BLaER1 treated with 17β-estradiol and CSF1 and Interleukin-3, amounts not matched to agents 10 nM and 100 nM (cell line): ENCODE measurements around the gene STIMATE.
A peak's percentile ranks its signal among the peaks of the same experiment; 100 is the strongest.

ENCODE experiments used
- H3K27ac ChIP-seq, 11 experiments: shearing (Covaris generic); formaldehyde crosslinking; 2 replicates each; pipeline ENCODE4 v1.8.1; 2022
- H3K27me3 ChIP-seq, 11 experiments: shearing (Covaris generic); formaldehyde crosslinking; 2 replicates each; pipeline ENCODE4 v1.8.1; 2022
- H3K36me3 ChIP-seq, 11 experiments: shearing (Covaris generic); formaldehyde crosslinking; 2 replicates each; pipeline ENCODE4 v1.8.1; 2022
- H3K4me1 ChIP-seq, 10 experiments: shearing (Covaris generic); formaldehyde crosslinking; 2 replicates each; pipeline ENCODE4 v1.8.1; 2022
- H3K4me2 ChIP-seq, 11 experiments: shearing (Covaris generic); formaldehyde crosslinking; 2 replicates each; pipeline ENCODE4 v1.8.1; 2022
- H3K4me3 ChIP-seq, 10 experiments: shearing (Covaris generic); formaldehyde crosslinking; 2 replicates each; pipeline ENCODE4 v1.8.1; 2022
- H3K9ac ChIP-seq, 11 experiments: shearing (Covaris generic); formaldehyde crosslinking; 2 replicates each; pipeline ENCODE4 v1.8.1; 2022
- H3K9me3 ChIP-seq, 11 experiments: shearing (Covaris generic); formaldehyde crosslinking; replicated peaks in 1 of 11; 2 replicates each; pipeline ENCODE4 v1.8.1; 2022
- H4K20me1 ChIP-seq, 11 experiments: shearing (Covaris generic); formaldehyde crosslinking; 2 replicates each; pipeline ENCODE4 v1.8.1; 2022
- Cebpa-rat ChIP-seq, 11 experiments: shearing (Covaris generic); IDR thresholded peaks; 2 replicates each; pipeline ENCODE4 v1.8.1; 2022

STIMATE gene

GRCh38 chr3:52856666-52857065 is 40.7 kb downstream of the STIMATE start:
- H3K27me3 ChIP-seq = no peaks in the 10 kb centered on the region
- no peaks in the 10 kb centered on the region for H3K9me3 ChIP-seq
- no peak for TF ChIP-seq Cebpa-rat (IDR thresholded peaks at IDR 0.05)
- no peak overlapping the region for H3K4me3 ChIP-seq
- peaks cover 0 to 4% (median 0%) of the 10 kb centered on the region in 10 experiments; a peak in 2 of 20 replicates for H3K4me1 ChIP-seq
- H3K27ac ChIP-seq = no peak overlapping the region
- peaks cover 0 to 43% (median 27%) of the 10 kb centered on the region in 11 experiments; a peak in 11 of 22 replicates for H4K20me1 ChIP-seq
- no peak overlapping the region for H3K9ac ChIP-seq
- H3K36me3 ChIP-seq = peaks cover 9 to 55% (median 29%) of the 10 kb centered on the region in 11 experiments
- no peak overlapping the region for H3K4me2 ChIP-seq

GRCh38 chr3:52854013-52854412 is 43.3 kb downstream of the STIMATE start:
- H3K27me3 ChIP-seq = no peaks in the 10 kb centered on the region
- H3K4me1 ChIP-seq = peaks cover 5 to 28% (median 23%) of the 10 kb centered on the region in 10 experiments
- no peak overlapping the region for H3K27ac ChIP-seq
- TF ChIP-seq Cebpa-rat (IDR thresholded peaks at IDR 0.05) = no peak
- peaks cover 14 to 63% (median 36%) of the 10 kb centered on the region in 11 experiments for H3K36me3 ChIP-seq
- peak overlapping the region in 1 of 11 experiments; percentile 19; a peak in 1 of 22 replicates for H3K9ac ChIP-seq
- H3K4me2 ChIP-seq = no peak overlapping the region
- no peak overlapping the region for H3K4me3 ChIP-seq
- H3K9me3 ChIP-seq = no peaks in the 10 kb centered on the region
- peaks cover 0 to 22% (median 8%) of the 10 kb centered on the region in 11 experiments; a peak in 6 of 22 replicates for H4K20me1 ChIP-seq

- Histone ChIP-seq H3K27ac (no peak overlapping the region), H4K20me1 (peaks cover 0 to 14% (median 6%) of the 10 kb centered on the region in 11 experiments; a peak in 5 of 22 replicates), H3K9me3 (no peaks in the 10 kb centered on the region), H3K36me3 (peaks cover 14 to 78% (median 44%) of the 10 kb centered on the region in 11 experiments), H3K27me3 (no peaks in the 10 kb centered on the region), H3K4me1 (peaks cover 16 to 44% (median 39%) of the 10 kb centered on the region in 10 experiments), H3K4me2 (no peak overlapping the region), H3K4me3 (no peak overlapping the region), H3K9ac (no peak overlapping the region; a peak in 1 of 22 replicates)
- no peak for TF ChIP-seq Cebpa-rat (IDR thresholded peaks at IDR 0.05)
Measured at GRCh38 chr3:52852419-52852818, 44.9 kb downstream of the STIMATE start.

GRCh38 chr3:52851348-52851747 is 46.0 kb downstream of the STIMATE start:
- TF ChIP-seq Cebpa-rat (IDR thresholded peaks at IDR 0.05) = no peak
- Histone ChIP-seq H3K36me3 (peaks cover 14 to 78% (median 44%) of the 10 kb centered on the region in 11 experiments), H3K9me3 (no peaks in the 10 kb centered on the region), H3K9ac (peak overlapping the region in 6 of 11 experiments; percentile 10 to 57 (median 50); a peak in 11 of 22 replicates), H3K27me3 (no peaks in the 10 kb centered on the region), H3K4me3 (no peak overlapping the region), H4K20me1 (peaks cover 0 to 12% (median 0%) of the 10 kb centered on the region in 11 experiments; a peak in 5 of 22 replicates), H3K27ac (peak overlapping the region in 8 of 11 experiments; percentile 4 to 85 (median 42); a peak in 13 of 22 replicates), H3K4me2 (peak overlapping the region in 8 of 11 experiments; percentile 29 to 69 (median 45); a peak in 14 of 22 replicates), H3K4me1 (peaks cover 26 to 55% (median 50%) of the 10 kb centered on the region in 10 experiments)

GRCh38 chr3:52849656-52850055 is 47.7 kb downstream of the STIMATE start:
- H3K4me1 ChIP-seq = peaks cover 43 to 71% (median 67%) of the 10 kb centered on the region in 10 experiments
- peak overlapping the region in 8 of 11 experiments; percentile 12 to 61 (median 54); a peak in 7 of 22 replicates for H3K9ac ChIP-seq
- H3K27ac ChIP-seq = peak overlapping the region in 8 of 11 experiments; percentile 34 to 85 (median 74); a peak in 12 of 22 replicates
- peak overlapping the region; percentile 29 to 97 (median 85); a peak in 20 of 22 replicates for H3K4me2 ChIP-seq
- peaks cover 14 to 66% (median 38%) of the 10 kb centered on the region in 11 experiments for H3K36me3 ChIP-seq
- H3K4me3 ChIP-seq = no peak overlapping the region
- H4K20me1 ChIP-seq = peaks cover 0 to 12% (median 0%) of the 10 kb centered on the region in 11 experiments; a peak in 2 of 22 replicates
- TF ChIP-seq Cebpa-rat (IDR thresholded peaks at IDR 0.05) = no peak
- H3K27me3 ChIP-seq = no peaks in the 10 kb centered on the region
- H3K9me3 ChIP-seq = no peaks in the 10 kb centered on the region

GRCh38 chr3:52848617-52849016 is 48.7 kb downstream of the STIMATE start:
- TF ChIP-seq Cebpa-rat (IDR thresholded peaks at IDR 0.05) = no peak
- Histone ChIP-seq H3K4me2 (peak overlapping the region; percentile 29 to 97 (median 85)), H3K4me3 (no peak overlapping the region), H3K27me3 (no peaks in the 10 kb centered on the region), H3K9me3 (no peaks in the 10 kb centered on the region), H3K27ac (peak overlapping the region in 10 of 11 experiments; percentile 15 to 85 (median 78); a peak in 19 of 22 replicates), H4K20me1 (peaks cover 0 to 12% (median 0%) of the 10 kb centered on the region in 11 experiments; a peak in 1 of 22 replicates), H3K9ac (peak overlapping the region in 10 of 11 experiments; percentile 32 to 61 (median 50); a peak in 14 of 22 replicates), H3K36me3 (peaks cover 14 to 58% (median 33%) of the 10 kb centered on the region in 11 experiments; a peak in 21 of 22 replicates), H3K4me1 (peaks cover 53 to 82% (median 77%) of the 10 kb centered on the region in 10 experiments)

GRCh38 chr3:52847726-52848125 is 49.6 kb downstream of the STIMATE start:
- peak overlapping the region in 10 of 11 experiments; percentile 75 to 97 (median 85); a peak in 20 of 22 replicates for H3K4me2 ChIP-seq
- H3K27me3 ChIP-seq = no peaks in the 10 kb centered on the region
- H4K20me1 ChIP-seq = peaks cover 0 to 4% (median 0%) of the 10 kb centered on the region in 11 experiments; a peak in 1 of 22 replicates
- no peak overlapping the region for H3K4me3 ChIP-seq
- H3K36me3 ChIP-seq = peaks cover 14 to 49% (median 28%) of the 10 kb centered on the region in 11 experiments; a peak in 21 of 22 replicates
- TF ChIP-seq Cebpa-rat (IDR thresholded peaks at IDR 0.05) = no peak
- peak overlapping the region in 4 of 11 experiments; percentile 76 to 81 (median 78); a peak in 4 of 22 replicates for H3K9ac ChIP-seq
- H3K9me3 ChIP-seq = no peaks in the 10 kb centered on the region
- peak overlapping the region in 7 of 11 experiments; percentile 70 to 85 (median 82); a peak in 13 of 22 replicates for H3K27ac ChIP-seq
- peaks cover 62 to 91% (median 86%) of the 10 kb centered on the region in 10 experiments for H3K4me1 ChIP-seq

- H4K20me1 ChIP-seq = no peaks in the 10 kb centered on the region
- no peak for TF ChIP-seq Cebpa-rat (IDR thresholded peaks at IDR 0.05)
- H3K27me3 ChIP-seq = no peaks in the 10 kb centered on the region
- H3K9ac ChIP-seq = peak overlapping the region in 8 of 11 experiments; percentile 63 to 81 (median 76); a peak in 14 of 22 replicates
- peak overlapping the region in 1 of 10 experiments; percentile 50; a peak in 1 of 20 replicates for H3K4me3 ChIP-seq
- H3K4me2 ChIP-seq = peak overlapping the region; percentile 75 to 97 (median 85)
- H3K36me3 ChIP-seq = peaks cover 14 to 45% (median 27%) of the 10 kb centered on the region in 11 experiments; a peak in 21 of 22 replicates
- H3K27ac ChIP-seq = peak overlapping the region in 9 of 11 experiments; percentile 67 to 85 (median 82); a peak in 17 of 22 replicates
- H3K9me3 ChIP-seq = no peaks in the 10 kb centered on the region
- H3K4me1 ChIP-seq = peaks cover 67 to 96% (median 91%) of the 10 kb centered on the region in 10 experiments
Measured at GRCh38 chr3:52847241-52847640, 50.1 kb downstream of the STIMATE start.
